Activated CD8-positive, alpha-beta T cell treated with anti-CD3 and anti-CD28 coated beads for 36 hours (primary cell): Measurements from ENCODE around the gene RBBP8. TPM values are rescaled to one million over a fixed set of nuclear protein-coding genes. Genes with fewer than 3 reads are reported as not detected.

Experiments used
- ATAC-seq: fragments of 200-7000 bp; cut with Tn5 transposase; one replicate; pipeline ENCODE4 v1.10.0; 2021; ENCODE audit warnings: mild to moderate bottlenecking, moderate library complexity
- CTCF ChIA-PET: fragments of 350-600 bp; sonication (Branson Sonifier 250); formaldehyde crosslinking; loops from one replicate; lab custom pipeline; 2021; ENCODE audit warnings: antibody characterized with exemption; lab: Charles Lee
- POLR2A ChIA-PET: fragments of 350-600 bp; sonication (Branson Sonifier 250); formaldehyde crosslinking; loops from one replicate; lab custom pipeline; 2021; ENCODE audit warnings: antibody characterized with exemption; lab: Charles Lee
- DNase-seq: peaks from one replicate; pipeline ENCODE4 v3.0.0-alpha.2; 2020
- H3K27ac Mint-ChIP-seq: one replicate; pipeline ENCODE4 v1.8.0; 2021; ENCODE audit warnings: mild to moderate bottlenecking, mixed read lengths
- H3K27me3 Mint-ChIP-seq: one replicate; pipeline ENCODE4 v1.8.0; 2021; ENCODE audit warnings: mixed read lengths
- H3K36me3 Mint-ChIP-seq: one replicate; pipeline ENCODE4 v1.8.0; 2021; ENCODE audit warnings: low read depth, mixed read lengths
- H3K4me1 Mint-ChIP-seq: one replicate; pipeline ENCODE4 v1.8.0; 2021; ENCODE audit warnings: low read depth, mixed read lengths
- H3K4me3 Mint-ChIP-seq: one replicate; pipeline ENCODE4 v1.8.0; 2021; ENCODE audit warnings: mild to moderate bottlenecking, moderate library complexity, mixed read lengths
- H3K9me3 Mint-ChIP-seq: one replicate; pipeline ENCODE4 v1.8.0; 2021; ENCODE audit warnings: mixed read lengths
- intact Hi-C: fragments of 100-400 bp; cut with micrococcal nuclease; formaldehyde crosslinking; loops from one replicate; pipeline ENCODE4 v1.10.0; 2022
- total RNA-seq, 2 experiments: library from RNA; stranded (reverse); gene quantifications; one replicate each; pipeline ENCODE4 v1.2.3, GENCODE V29; 2021
- TF ChIP-seq, protein P1 (sequence below): fragments of 200-600 bp; IDR thresholded peaks from one replicate; pipeline ENCODE4 v1.8.0; 2022; ENCODE audit warnings: antibody characterized with exemption, mild to moderate bottlenecking

RBBP8 gene
- total RNA-seq, 2 experiments from 2014 or later = 70.9 to 81.9 TPM

DNA sequence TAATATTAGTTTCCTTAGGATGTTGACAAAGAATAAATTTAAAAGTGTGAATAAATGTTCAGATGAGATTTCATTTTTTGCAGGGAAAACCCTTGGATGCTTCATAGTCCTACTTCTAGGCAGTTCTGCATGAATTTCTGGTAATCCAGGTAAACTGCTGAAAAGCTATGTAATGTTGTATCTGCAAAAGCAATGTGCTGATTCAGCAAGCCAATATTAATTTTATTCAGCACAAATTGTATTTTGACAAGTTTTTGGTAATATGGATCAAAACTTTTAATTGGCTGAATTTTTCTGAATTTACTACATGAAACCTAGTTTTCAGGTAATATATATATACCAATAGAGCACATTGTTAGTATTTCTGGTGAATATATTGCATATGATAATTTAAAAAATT lies 17.8 kb upstream of the RBBP8 start:
- ChIA-PET CTCF (interaction anchor here (1.0 kb wide), 1 partner anchor 101 kb away, joined by 3 read pairs; no protein-coding TSS in a partner anchor), POLR2A (no interaction called here)
- DNase-seq = no peak
- H3K4me1 Mint-ChIP-seq = no peaks in the 10 kb centered on the region
- intact Hi-C loops = no loop called here
- no peak overlapping the region for H3K27ac Mint-ChIP-seq
- TF ChIP-seq, protein P1, sequence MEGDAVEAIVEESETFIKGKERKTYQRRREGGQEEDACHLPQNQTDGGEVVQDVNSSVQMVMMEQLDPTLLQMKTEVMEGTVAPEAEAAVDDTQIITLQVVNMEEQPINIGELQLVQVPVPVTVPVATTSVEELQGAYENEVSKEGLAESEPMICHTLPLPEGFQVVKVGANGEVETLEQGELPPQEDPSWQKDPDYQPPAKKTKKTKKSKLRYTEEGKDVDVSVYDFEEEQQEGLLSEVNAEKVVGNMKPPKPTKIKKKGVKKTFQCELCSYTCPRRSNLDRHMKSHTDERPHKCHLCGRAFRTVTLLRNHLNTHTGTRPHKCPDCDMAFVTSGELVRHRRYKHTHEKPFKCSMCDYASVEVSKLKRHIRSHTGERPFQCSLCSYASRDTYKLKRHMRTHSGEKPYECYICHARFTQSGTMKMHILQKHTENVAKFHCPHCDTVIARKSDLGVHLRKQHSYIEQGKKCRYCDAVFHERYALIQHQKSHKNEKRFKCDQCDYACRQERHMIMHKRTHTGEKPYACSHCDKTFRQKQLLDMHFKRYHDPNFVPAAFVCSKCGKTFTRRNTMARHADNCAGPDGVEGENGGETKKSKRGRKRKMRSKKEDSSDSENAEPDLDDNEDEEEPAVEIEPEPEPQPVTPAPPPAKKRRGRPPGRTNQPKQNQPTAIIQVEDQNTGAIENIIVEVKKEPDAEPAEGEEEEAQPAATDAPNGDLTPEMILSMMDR = no peak
- H3K4me3 Mint-ChIP-seq = no peak overlapping the region
- no peaks in the 10 kb centered on the region for H3K36me3 Mint-ChIP-seq
- ATAC-seq = no peak
- no peaks in the 10 kb centered on the region for H3K9me3 Mint-ChIP-seq
- H3K27me3 Mint-ChIP-seq = no peaks in the 10 kb centered on the region

DNA sequence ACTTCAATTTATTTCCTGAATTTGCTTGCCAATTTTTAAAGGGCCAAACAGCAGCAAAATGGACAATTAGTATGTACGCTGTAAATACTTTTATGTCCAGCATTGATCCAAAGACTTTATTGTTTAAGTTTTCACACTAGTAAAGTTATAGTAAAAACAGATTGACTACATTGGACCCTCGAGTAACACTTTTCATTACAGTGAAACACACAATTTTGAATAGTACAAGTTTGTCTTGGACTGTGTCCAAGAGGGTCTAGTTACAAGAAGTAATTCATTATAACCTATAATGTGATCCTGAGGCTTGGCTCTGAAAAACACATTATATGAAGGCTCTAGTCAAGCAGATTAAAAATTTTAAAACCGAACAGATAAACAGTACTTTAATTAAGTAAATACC lies 11.4 kb upstream of the RBBP8 start:
- no peaks in the 10 kb centered on the region for H3K27me3 Mint-ChIP-seq
- no peaks in the 10 kb centered on the region for H3K4me1 Mint-ChIP-seq
- DNase-seq (no peak), ATAC-seq (no peak)
- ChIA-PET POLR2A (no interaction called here), CTCF (interaction anchor here (1.3 kb wide), 1 partner anchor 62 kb away, joined by 3 read pairs; no protein-coding TSS in a partner anchor)
- H3K9me3 Mint-ChIP-seq = no peaks in the 10 kb centered on the region
- TF ChIP-seq, protein P1 = no peak
- no peaks in the 10 kb centered on the region for H3K36me3 Mint-ChIP-seq
- H3K4me3 Mint-ChIP-seq = no peak overlapping the region
- intact Hi-C loops = loop anchor here (10.0 kb wide), 1 partner anchor 127 kb away; no protein-coding TSS in a partner anchor
- H3K27ac Mint-ChIP-seq = no peak overlapping the region

DNA sequence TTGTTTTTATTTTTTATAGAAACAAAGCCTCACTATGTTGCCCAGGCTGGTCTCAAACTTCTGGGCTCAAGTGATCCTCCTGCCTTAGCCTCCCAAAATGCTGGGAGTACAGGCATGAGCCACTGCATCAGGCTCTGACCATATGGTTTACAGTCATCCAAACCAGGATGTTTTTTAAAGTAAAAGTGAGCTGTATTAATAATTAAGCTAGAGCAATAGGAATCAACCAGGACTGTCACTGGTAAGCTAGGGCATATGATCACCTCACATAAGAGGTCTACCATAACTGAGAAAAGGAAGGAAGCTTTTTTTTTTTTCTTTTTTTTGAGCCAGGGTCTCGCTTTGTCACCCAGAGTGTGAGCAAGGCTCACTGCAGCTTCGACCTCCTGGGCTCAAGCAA lies 8.5 kb upstream of the RBBP8 start:
- intact Hi-C loops = loop anchor here (10.0 kb wide), 1 partner anchor 130 kb away; no protein-coding TSS in a partner anchor
- ATAC-seq (no peak), DNase-seq (no peak)
- H3K27me3 Mint-ChIP-seq = no peaks in the 10 kb centered on the region
- ChIA-PET CTCF (interaction anchor here (1.1 to 1.4 kb wide), 3 partner anchors 11 to 126 kb away, joined by 3 read pairs; no protein-coding TSS in a partner anchor), POLR2A (interaction anchor here (1.2 kb wide), 2 partner anchors 9 to 83 kb away, joined by 4 to 6 read pairs; partner anchors contain the start of gene RBBP8)
- H3K4me3 Mint-ChIP-seq = no peak overlapping the region
- no peaks in the 10 kb centered on the region for H3K9me3 Mint-ChIP-seq
- TF ChIP-seq, protein P1 = no peak
- H3K4me1 Mint-ChIP-seq = no peaks in the 10 kb centered on the region
- H3K27ac Mint-ChIP-seq = no peak overlapping the region
- H3K36me3 Mint-ChIP-seq = no peaks in the 10 kb centered on the region

DNA sequence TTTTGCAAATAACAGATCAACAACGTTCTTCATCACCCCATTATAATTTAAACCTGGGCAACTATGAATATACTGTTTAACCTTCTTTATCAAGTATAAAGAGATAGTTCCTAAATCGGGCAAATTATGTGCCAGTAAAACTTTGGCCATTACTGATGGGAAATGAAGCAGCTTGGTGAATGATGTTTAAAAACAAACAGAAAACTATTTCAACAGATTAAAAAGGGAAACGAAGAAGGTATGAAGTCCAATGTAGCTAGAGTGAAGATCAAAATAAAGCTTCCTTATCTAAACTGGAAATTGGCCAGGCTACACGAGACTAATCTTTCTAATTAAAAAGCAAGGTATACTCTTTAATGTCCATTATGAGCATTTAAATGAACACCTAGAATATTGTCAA lies 6.7 kb upstream of the RBBP8 start:
- intact Hi-C loops = loop anchor here (10.0 kb wide), 1 partner anchor 132 kb away; no protein-coding TSS in a partner anchor
- POLR2A ChIA-PET = no interaction called here
- no peak overlapping the region for H3K4me3 Mint-ChIP-seq
- H3K4me1 Mint-ChIP-seq = no peaks in the 10 kb centered on the region
- no peak for ATAC-seq
- no peaks in the 10 kb centered on the region for H3K27me3 Mint-ChIP-seq
- DNase-seq = no peak
- H3K36me3 Mint-ChIP-seq = no peaks in the 10 kb centered on the region
- CTCF ChIA-PET = no interaction called here
- no peaks in the 10 kb centered on the region for H3K9me3 Mint-ChIP-seq
- TF ChIP-seq, protein P1 = no peak
- H3K27ac Mint-ChIP-seq = no peak overlapping the region

DNA sequence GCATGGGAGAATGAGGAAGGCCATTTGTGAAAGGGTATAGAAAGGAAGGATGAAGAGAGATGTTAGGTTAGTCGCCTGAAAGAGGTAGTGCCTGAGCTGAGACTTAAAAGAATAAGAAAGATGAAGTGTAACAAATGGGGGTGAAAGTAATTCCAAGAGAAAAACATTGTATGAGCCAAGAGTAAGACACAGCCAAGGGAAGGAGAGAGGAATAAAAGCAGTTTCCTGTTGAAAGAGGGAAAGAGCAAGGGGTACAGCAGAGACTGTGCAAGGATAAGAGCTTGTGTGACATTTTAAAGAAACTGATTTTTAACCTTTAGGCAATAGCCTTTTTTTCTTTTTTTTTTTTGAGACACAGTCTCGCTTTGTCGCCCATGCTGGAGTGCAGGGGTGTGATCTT lies 4.8 kb upstream of the RBBP8 start:
- Mint-ChIP-seq H3K27me3 (peaks cover 7% of the 10 kb centered on the region), H3K4me1 (peaks cover 2% of the 10 kb centered on the region), H3K9me3 (no peaks in the 10 kb centered on the region), H3K4me3 (no peak overlapping the region), H3K27ac (no peak overlapping the region), H3K36me3 (no peaks in the 10 kb centered on the region)
- POLR2A ChIA-PET = no interaction called here
- no peak for DNase-seq
- no peak for ATAC-seq
- CTCF ChIA-PET = interaction anchor here (1.4 to 3.1 kb wide), 4 partner anchors 14 to 546 kb away, joined by 3 to 19 read pairs (median 6); no protein-coding TSS in a partner anchor
- intact Hi-C loops = loop anchor here (10.0 kb wide), 1 partner anchor 134 kb away; no protein-coding TSS in a partner anchor
- TF ChIP-seq, protein P1 = no peak
